ENCODE measurements around the gene DGKE.

DNA sequence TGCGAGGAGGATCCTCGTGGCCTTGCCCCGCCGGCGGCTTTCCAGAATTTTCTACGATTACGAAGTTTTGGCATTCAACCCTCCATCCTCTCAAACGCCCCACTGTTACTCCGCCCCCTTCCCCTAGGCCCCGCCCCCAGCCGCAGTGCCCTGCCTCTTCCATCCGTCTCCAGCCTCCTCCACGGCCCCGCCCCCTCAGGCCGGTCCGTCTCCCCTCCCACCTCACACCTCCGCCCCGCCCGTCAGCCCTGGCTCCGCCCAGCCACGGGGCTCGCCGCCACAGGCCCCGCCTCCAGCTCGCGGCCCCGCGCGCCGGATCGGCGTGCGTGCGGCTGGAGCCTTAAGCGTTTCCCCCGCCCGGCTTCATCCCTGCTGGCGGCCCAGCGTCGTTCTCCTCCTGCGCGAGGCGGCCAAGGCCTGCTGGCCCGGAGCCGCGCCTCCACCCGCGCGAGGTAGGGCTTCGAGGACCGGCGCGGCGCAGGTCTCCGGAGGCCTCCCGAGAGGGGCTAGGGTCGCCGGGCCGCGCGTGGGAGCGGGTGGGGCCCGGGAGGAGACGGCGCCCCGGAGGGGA is at the start of gene DGKE, which contains the start of gene C17orf67:
- TF ChIP-seq, protein P1, sequence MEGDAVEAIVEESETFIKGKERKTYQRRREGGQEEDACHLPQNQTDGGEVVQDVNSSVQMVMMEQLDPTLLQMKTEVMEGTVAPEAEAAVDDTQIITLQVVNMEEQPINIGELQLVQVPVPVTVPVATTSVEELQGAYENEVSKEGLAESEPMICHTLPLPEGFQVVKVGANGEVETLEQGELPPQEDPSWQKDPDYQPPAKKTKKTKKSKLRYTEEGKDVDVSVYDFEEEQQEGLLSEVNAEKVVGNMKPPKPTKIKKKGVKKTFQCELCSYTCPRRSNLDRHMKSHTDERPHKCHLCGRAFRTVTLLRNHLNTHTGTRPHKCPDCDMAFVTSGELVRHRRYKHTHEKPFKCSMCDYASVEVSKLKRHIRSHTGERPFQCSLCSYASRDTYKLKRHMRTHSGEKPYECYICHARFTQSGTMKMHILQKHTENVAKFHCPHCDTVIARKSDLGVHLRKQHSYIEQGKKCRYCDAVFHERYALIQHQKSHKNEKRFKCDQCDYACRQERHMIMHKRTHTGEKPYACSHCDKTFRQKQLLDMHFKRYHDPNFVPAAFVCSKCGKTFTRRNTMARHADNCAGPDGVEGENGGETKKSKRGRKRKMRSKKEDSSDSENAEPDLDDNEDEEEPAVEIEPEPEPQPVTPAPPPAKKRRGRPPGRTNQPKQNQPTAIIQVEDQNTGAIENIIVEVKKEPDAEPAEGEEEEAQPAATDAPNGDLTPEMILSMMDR (IDR thresholded peaks at IDR 0.05) = no peak
- 0 out of 2 replicates have a peak, but pooled peaks have one; percentile 42 for TF ChIP-seq SIN3A (IDR thresholded peaks at IDR 0.05; ENCODE audit: borderline replicate concordance, insufficient read depth, low read depth, low read length)
